GM19395 (cell line): ENCODE measurements around the gene LHFPL4.

Experiments used
- ATAC-seq: cut with Tn5 transposase; IDR thresholded peaks from one replicate; pipeline ENCODE4 v1.9.1; 2021; ENCODE audit warnings: mild to moderate bottlenecking, moderate library complexity; ENCODE audit not compliant: unreplicated experiment

LHFPL4 gene

DNA sequence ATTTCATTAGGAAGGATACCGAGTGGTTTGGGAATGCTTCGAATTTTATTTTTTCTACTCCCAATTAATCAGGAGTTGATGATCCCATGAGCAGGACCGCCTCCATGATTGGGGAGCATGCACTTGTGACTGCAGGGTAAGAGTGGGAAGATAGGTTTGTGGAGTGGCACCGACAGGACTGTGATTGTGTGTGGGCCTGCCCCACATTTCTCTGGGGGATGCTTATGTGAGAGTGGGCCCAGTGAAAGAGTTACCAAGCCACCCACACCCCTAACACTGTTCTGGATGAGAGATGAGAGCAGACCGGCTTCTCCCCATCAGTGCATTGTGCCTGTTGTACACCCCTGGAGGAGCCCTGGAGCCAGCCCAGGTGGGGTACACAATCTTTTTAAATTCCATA, 76.7 kb downstream of the LHFPL4 start:
- ATAC-seq = no peak

- ATAC-seq = no peak
These were observed 79.1 kb downstream of the LHFPL4 start for GRCh38 chr3:9474482-9474881.

GRCh38 chr3:9473496-9474065, 80.0 kb downstream of the LHFPL4 start:
- no peak for ATAC-seq

DNA sequence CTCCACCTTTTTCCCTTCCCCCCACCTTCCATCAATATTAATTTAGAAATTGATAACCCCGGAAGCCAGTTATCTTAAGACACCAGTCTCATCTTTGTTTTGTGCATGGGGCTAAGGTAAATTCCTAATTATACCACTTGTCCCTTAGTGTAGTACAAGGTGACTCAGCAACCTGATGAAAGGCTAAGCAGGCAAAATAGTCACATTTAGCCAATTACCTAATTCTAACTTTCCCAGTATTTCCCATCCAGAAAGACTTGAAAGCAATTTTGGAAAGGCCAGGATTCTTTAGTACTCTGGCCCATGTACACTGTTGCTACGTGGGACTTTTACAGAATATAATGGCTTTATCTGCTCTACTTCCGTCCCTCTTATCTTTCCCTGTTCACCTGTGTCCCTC, 83.6 kb downstream of the LHFPL4 start:
- no peak for ATAC-seq

DNA sequence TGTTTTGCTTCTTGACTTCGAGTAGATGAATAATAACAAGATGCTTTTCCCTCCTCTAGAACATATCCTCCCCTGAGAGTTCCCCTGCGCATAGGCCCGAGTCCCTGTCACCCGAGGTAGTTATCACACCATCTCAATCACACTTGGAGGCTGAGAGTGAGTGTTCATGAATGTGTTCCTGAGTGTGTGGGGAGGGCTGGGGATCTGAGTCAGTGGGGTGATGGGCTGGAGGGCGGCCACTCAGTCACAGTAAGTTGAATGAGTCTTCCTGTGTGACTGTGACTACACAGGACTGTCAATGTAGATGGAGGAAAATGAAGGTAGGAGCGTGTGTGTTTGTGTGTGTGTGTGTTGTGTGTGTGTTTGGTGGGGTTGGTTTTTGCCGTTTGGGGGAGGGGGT, 85.2 kb downstream of the LHFPL4 start:
- ATAC-seq = no peak

DNA sequence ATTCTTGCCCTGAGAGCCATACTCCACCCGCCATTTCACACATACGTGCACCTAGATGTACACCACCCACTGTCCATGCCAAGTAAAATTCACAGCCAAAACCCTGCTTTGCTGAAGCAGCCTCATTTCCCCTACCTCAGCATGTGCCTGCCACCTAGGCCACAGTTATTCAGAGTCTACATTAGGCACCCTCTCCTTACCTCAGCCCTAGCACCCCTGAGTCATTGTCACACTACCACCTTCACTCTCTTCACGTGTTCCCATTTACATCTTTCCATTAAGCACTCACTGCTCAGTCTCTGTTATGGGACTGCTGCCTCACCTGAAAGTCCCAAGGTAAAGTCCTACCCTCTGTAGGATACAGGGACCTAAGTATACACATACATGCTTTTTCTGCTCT, 86.2 kb downstream of the LHFPL4 start:
- no peak for ATAC-seq

GRCh38 chr3:9455596-9456131, 98.0 kb downstream of the LHFPL4 start:
- ATAC-seq = no peak

- ATAC-seq = no peak
These were observed 101.2 kb downstream of the LHFPL4 start for GRCh38 chr3:9452417-9452816.

DNA sequence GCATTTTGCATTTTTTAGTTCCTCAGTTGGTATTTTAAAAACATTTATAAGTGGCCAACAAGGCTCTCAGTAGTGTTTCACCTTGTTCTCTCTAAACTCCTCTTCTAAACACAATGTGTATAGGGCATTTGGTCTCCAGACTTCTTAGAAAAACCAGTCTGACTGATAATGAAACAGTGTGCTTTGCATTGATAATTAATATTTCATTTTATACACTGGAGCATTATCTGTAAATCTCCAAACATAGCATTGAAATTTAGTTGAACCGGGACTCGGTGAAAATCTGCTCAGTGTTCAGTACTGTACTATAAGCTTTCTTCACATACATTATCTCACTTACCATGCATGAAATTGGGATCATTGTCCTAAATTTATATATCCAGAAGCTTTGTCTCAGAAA, 102.6 kb downstream of the LHFPL4 start:
- ATAC-seq = no peak

- no peak for ATAC-seq
These were observed 103.5 kb downstream of the LHFPL4 start for GRCh38 chr3:9450126-9450525.

DNA sequence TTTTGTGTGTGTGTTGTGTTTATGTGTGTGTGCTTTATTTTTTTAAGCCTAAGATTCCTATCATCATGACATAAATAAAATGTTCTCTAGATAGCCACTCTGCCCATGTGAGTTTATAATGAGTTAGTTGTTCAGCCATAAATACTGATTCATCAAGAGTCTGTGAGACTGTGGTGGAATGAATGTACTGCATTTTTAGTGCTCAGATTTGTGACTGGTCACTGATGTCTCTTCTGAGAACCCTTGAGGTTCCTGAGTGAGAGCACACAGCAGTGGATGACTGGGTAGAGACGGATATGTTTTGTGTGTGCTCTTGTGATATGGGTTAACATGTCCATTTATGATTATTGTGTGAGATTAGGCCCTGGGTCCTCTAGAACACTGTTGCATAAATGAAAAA, 105.0 kb downstream of the LHFPL4 start:
- no peak for ATAC-seq
